ENCODE measurements around the gene SVIL. TPM values are rescaled to one million over a fixed set of nuclear protein-coding genes. Genes with fewer than 3 reads are reported as not detected.
"Not testable (repeated sequence)": the region's sequence is repeated elsewhere in the genome, so short reads cannot be mapped to it uniquely, and the experiment has no call there.

SVIL gene
- polyA plus RNA-seq, 1 experiment, result 5.7 TPM

- H3K4me3 ChIP-seq (ENCODE audit: low read depth, low read length), result no peak overlapping the region
- TF ChIP-seq CTCF (IDR thresholded peaks at IDR 0.05; ENCODE audit: insufficient read depth, low read depth, low read length), result no peak
- POLR2A ChIA-PET, result no interaction called here
- CTCF ChIA-PET, result interaction anchor here (1.5 kb wide), 1 partner anchor 14 kb away, joined by 3 read pairs; no protein-coding TSS in a partner anchor
- H3K27me3 ChIP-seq (ENCODE audit: control insufficient read depth, insufficient read depth, low read length), result peaks cover 3% of the 10 kb centered on the region
- H3K36me3 ChIP-seq (ENCODE audit: control insufficient read depth, insufficient read depth, low read length), result no peaks in the 10 kb centered on the region
- no peak for DNase-seq (ENCODE audit: low read depth)
These were observed 95.4 kb downstream of the SVIL start for GRCh38 chr10:29539412-29539811.

GRCh38 chr10:29537799-29538198, 97.0 kb downstream of the SVIL start:
- POLR2A ChIA-PET, result no interaction called here

GRCh38 chr10:29536691-29537090, 98.1 kb downstream of the SVIL start:
- H3K27me3 ChIP-seq (ENCODE audit: control insufficient read depth, insufficient read depth, low read length); H3K4me3 ChIP-seq (ENCODE audit: low read depth, low read length); H3K36me3 ChIP-seq (ENCODE audit: control insufficient read depth, insufficient read depth, low read length); DNase-seq (ENCODE audit: low read depth); POLR2A ChIA-PET: not testable (repeated sequence)
- CTCF ChIA-PET, result interaction anchor here (1.5 kb wide), 1 partner anchor 91 kb away, joined by 3 read pairs; no protein-coding TSS in a partner anchor

More at GRCh38 chr10:29537799-29538198, 97.0 kb downstream of the SVIL start:
- CTCF ChIA-PET, result interaction anchor here (1.5 kb wide), 1 partner anchor 92 kb away, joined by 3 read pairs; no protein-coding TSS in a partner anchor
- Histone ChIP-seq H3K4me3 (ENCODE audit: low read depth, low read length) (no peak overlapping the region), H3K27me3 (ENCODE audit: control insufficient read depth, insufficient read depth, low read length) (peaks cover 6% of the 10 kb centered on the region), H3K36me3 (ENCODE audit: control insufficient read depth, insufficient read depth, low read length) (no peaks in the 10 kb centered on the region)
- no peak for DNase-seq (ENCODE audit: low read depth)
- no peak for TF ChIP-seq CTCF (IDR thresholded peaks at IDR 0.05; ENCODE audit: insufficient read depth, low read depth, low read length)

- H3K36me3 ChIP-seq (ENCODE audit: control insufficient read depth, insufficient read depth, low read length), result no peaks in the 10 kb centered on the region
- no peak overlapping the region for H3K4me3 ChIP-seq (ENCODE audit: low read depth, low read length)
- H3K27me3 ChIP-seq (ENCODE audit: control insufficient read depth, insufficient read depth, low read length), result peaks cover 10% of the 10 kb centered on the region
- ChIA-PET POLR2A (no interaction called here), CTCF (interaction anchor here (0.7 to 2.3 kb wide), 23 partner anchors 8 to 362 kb away, joined by 3 to 25 read pairs (median 4); no protein-coding TSS in a partner anchor)
- no peak for DNase-seq (ENCODE audit: low read depth)
- no peak for TF ChIP-seq CTCF (IDR thresholded peaks at IDR 0.05; ENCODE audit: insufficient read depth, low read depth, low read length)
These were observed 98.9 kb downstream of the SVIL start for GRCh38 chr10:29535778-29536453.

GRCh38 chr10:29535012-29535777, 99.6 kb downstream of the SVIL start:
- DNase-seq (ENCODE audit: low read depth), result peak; percentile 81
- Histone ChIP-seq H3K27me3 (ENCODE audit: control insufficient read depth, insufficient read depth, low read length) (peaks cover 10% of the 10 kb centered on the region), H3K4me3 (ENCODE audit: low read depth, low read length) (no peak overlapping the region), H3K36me3 (ENCODE audit: control insufficient read depth, insufficient read depth, low read length) (no peaks in the 10 kb centered on the region)
- CTCF ChIA-PET, result interaction anchor here (0.7 to 2.3 kb wide), 28 partner anchors 9 to 363 kb away, joined by 3 to 25 read pairs (median 4); no protein-coding TSS in a partner anchor
- POLR2A ChIA-PET, result interaction anchor here (0.6 kb wide), 1 partner anchor 745 kb away, joined by 4 read pairs; no protein-coding TSS in a partner anchor
- peak; percentile 94 for TF ChIP-seq CTCF (IDR thresholded peaks at IDR 0.05; ENCODE audit: insufficient read depth, low read depth, low read length)

Measured in BJ (cell line).